ENCODE measurements around the gene LGALS8. TPM values are rescaled to one million over a fixed set of nuclear protein-coding genes. Genes with fewer than 3 reads are reported as not detected.
"Not testable (repeated sequence)": the region's sequence is repeated elsewhere in the genome, so short reads cannot be mapped to it uniquely, and the experiment has no call there.

Gene LGALS8
- total and polyA plus RNA-seq, 2 of the 4 experiments (the other 2 are of a cell fraction) = 41.3 to 57.7 TPM

DNA sequence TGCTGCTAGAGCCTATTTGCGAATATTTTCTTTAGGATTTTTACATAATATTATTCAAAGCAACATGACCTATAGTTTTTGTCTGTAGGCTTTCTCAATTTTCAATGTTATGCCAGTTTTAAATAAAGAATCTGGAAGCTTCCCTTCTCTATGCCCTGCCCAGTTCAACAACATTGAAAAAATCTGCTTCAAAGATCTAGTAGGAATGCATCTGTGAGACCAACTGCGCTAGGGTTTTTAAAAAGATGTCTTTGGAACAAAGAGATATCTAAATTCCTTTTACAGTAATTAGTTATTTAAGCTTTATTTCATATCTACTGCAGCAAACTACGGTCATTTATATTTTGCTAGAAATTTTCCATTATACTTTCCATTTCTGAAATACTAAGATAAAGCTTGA lies 54.9 kb downstream of the LGALS8 start:
- dilution Hi-C loops (cut with HindIII; ENCODE audit: low sequenced_read_pairs, unreplicated experiment) = no loop called here
- Histone ChIP-seq H3K4me2 (ENCODE audit: low read depth, low read length) (no peak overlapping the region), H3K4ac (ENCODE audit: low read depth, low read length) (no peak overlapping the region), H4K20me1 (ENCODE audit: insufficient read depth, low read length) (no peaks in the 10 kb centered on the region), H3K27ac (ENCODE audit: insufficient read depth, low read length) (no peak overlapping the region), H3K9me3 (ENCODE audit: control insufficient read depth, insufficient read depth, low read length) (no peaks in the 10 kb centered on the region), H3K4me3 (ENCODE audit: insufficient read depth, low read depth, low read length) (no peak overlapping the region), H3K79me1 (ENCODE audit: low read depth in 1 of 2, low read length in 2 of 2) (no peaks in the 10 kb centered on the region; a peak in 1 of 4 replicates), H3K23ac (ENCODE audit: low read depth, low read length) (no peak overlapping the region), H2BK5ac (ENCODE audit: low read depth, low read length, poor library complexity, severe bottlenecking) (no peak overlapping the region), H3K56ac (ENCODE audit: extremely low read depth, insufficient read depth, low read length) (no peak overlapping the region), H3K27me3 (ENCODE audit: control insufficient read depth, insufficient read depth, low read length) (no peaks in the 10 kb centered on the region), H3K9me1 (ENCODE audit: insufficient read depth, low read length) (no peaks in the 10 kb centered on the region), H3K4me1 (ENCODE audit: control insufficient read depth, insufficient read depth, low read length) (no peaks in the 10 kb centered on the region), H2BK20ac (ENCODE audit: low read depth, low read length) (no peak overlapping the region), H2AK5ac (ENCODE audit: low read depth, low read length) (no peak overlapping the region), H4K91ac (ENCODE audit: insufficient read depth, low read depth, low read length) (no peak overlapping the region), H4K8ac (ENCODE audit: low read depth in 2 of 2, low read length in 2 of 2) (no peak overlapping the region), H2BK120ac (ENCODE audit: low read depth, low read length) (no peak overlapping the region), H3K18ac (ENCODE audit: low read depth, low read length) (no peak overlapping the region), H2AFZ (replicated peaks; ENCODE audit: low read length, poor library complexity) (no peak overlapping the region), H4K5ac (ENCODE audit: low read depth, low read length) (no peak overlapping the region), H2AK9ac (replicated peaks; ENCODE audit: low read depth, low read length, poor library complexity) (no peak overlapping the region), H3K14ac (replicated peaks; ENCODE audit: low read depth, low read length) (no peak overlapping the region), H3K9ac (ENCODE audit: low read depth, low read length) (no peak overlapping the region), H2BK15ac (ENCODE audit: low read depth, low read length) (no peak overlapping the region), H3K36me3 (ENCODE audit: control insufficient read depth, insufficient read depth, low read length) (peaks cover 15% of the 10 kb centered on the region)
- DNase-seq = no peak
- WGBS, 2 experiments (ENCODE audit: extremely low coverage in 2 of 2, insufficient read length in 1 of 2) = no CpG with 5 or more reads among the region's 3 CpGs
- POLR2A ChIA-PET (ENCODE audit: unreplicated experiment) = interaction anchor here (0.6 kb wide), 1 partner anchor 1450 kb away, joined by 3 read pairs; the partner anchor contains the start of gene TOMM20
- no peak for TF ChIP-seq RFX5 (IDR thresholded peaks at IDR 0.05; ENCODE audit: low read depth, low read length)
- ATAC-seq (ENCODE audit: low read depth) = no peak
- no TSS peak for BruUV-seq (replicated peaks)
- intact Hi-C loops (cut with micrococcal nuclease) = no loop called here
- in situ Hi-C loops (cut with MboI; ENCODE audit: low sequenced_read_pairs) = no loop called here
- CTCF ChIA-PET = no interaction called here

DNA sequence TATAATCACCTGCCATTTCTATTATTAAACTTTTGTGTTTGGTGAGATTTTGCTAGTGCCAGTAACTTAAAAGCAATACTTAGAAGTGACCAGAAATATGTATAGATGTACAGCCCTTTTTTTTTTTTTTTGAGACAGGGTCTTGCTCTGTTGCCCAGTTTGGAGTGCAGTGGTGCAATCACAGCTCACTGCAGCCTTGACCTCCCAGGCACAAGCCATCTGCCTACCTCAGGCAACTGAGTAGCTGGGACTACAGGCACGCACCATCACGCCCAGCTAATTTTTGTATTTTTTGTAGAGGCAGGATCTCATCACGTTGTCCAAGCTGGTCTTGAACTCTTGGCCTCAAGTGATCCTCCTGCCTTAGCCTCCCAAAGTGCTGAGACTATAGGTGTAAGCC lies 56.6 kb downstream of the LGALS8 start:
- in situ Hi-C loops (cut with MboI; ENCODE audit: low sequenced_read_pairs) = not testable (repeated sequence)

More for the DNA sequence above, 56.6 kb downstream of the LGALS8 start:
- ATAC-seq (ENCODE audit: low read depth); H3K4me2 ChIP-seq (ENCODE audit: low read depth, low read length); H3K9me3 ChIP-seq (ENCODE audit: control insufficient read depth, insufficient read depth, low read length); BruUV-seq (replicated peaks); H3K79me1 ChIP-seq (ENCODE audit: low read depth in 1 of 2, low read length in 2 of 2); H4K20me1 ChIP-seq (ENCODE audit: insufficient read depth, low read length); H3K27ac ChIP-seq (ENCODE audit: insufficient read depth, low read length); H4K91ac ChIP-seq (ENCODE audit: insufficient read depth, low read depth, low read length); H3K18ac ChIP-seq (ENCODE audit: low read depth, low read length); H3K9ac ChIP-seq (ENCODE audit: low read depth, low read length); dilution Hi-C loops (cut with HindIII; ENCODE audit: low sequenced_read_pairs, unreplicated experiment); H3K9me1 ChIP-seq (ENCODE audit: insufficient read depth, low read length); H3K4ac ChIP-seq (ENCODE audit: low read depth, low read length); H2BK20ac ChIP-seq (ENCODE audit: low read depth, low read length); H3K23ac ChIP-seq (ENCODE audit: low read depth, low read length); H3K4me3 ChIP-seq (ENCODE audit: insufficient read depth, low read depth, low read length); H4K5ac ChIP-seq (ENCODE audit: low read depth, low read length); H2BK5ac ChIP-seq (ENCODE audit: low read depth, low read length, poor library complexity, severe bottlenecking); H2BK15ac ChIP-seq (ENCODE audit: low read depth, low read length); intact Hi-C loops (cut with micrococcal nuclease); H3K27me3 ChIP-seq (ENCODE audit: control insufficient read depth, insufficient read depth, low read length); H3K14ac ChIP-seq (replicated peaks; ENCODE audit: low read depth, low read length); DNase-seq; H2AK9ac ChIP-seq (replicated peaks; ENCODE audit: low read depth, low read length, poor library complexity); H2AK5ac ChIP-seq (ENCODE audit: low read depth, low read length); H2AFZ ChIP-seq (replicated peaks; ENCODE audit: low read length, poor library complexity); H3K4me1 ChIP-seq (ENCODE audit: control insufficient read depth, insufficient read depth, low read length); H4K8ac ChIP-seq (ENCODE audit: low read depth in 2 of 2, low read length in 2 of 2); H3K56ac ChIP-seq (ENCODE audit: extremely low read depth, insufficient read depth, low read length); POLR2A ChIA-PET (ENCODE audit: unreplicated experiment); H2BK120ac ChIP-seq (ENCODE audit: low read depth, low read length): not testable (repeated sequence)
- peaks cover 19% of the 10 kb centered on the region for H3K36me3 ChIP-seq (ENCODE audit: control insufficient read depth, insufficient read depth, low read length)
- WGBS, 2 experiments (ENCODE audit: extremely low coverage in 2 of 2, insufficient read length in 1 of 2) = no CpG with 5 or more reads among the region's 3 CpGs
- CTCF ChIA-PET = interaction anchor here (0.6 kb wide), 2 partner anchors 74 to 113 kb away, joined by 5 to 6 read pairs; no protein-coding TSS in a partner anchor

All from IMR-90 (cell line).